ENCODE measurements around the gene NAA40. TPM values are rescaled to one million over a fixed set of nuclear protein-coding genes. Genes with fewer than 3 reads are reported as not detected.

Gene NAA40
- total and polyA plus RNA-seq, 2 of the 13 experiments (the other 11 are each of a cell fraction or from before 2014, with no cell fraction given), result 11.1 to 17.9 TPM

- TF ChIP-seq CTCF (CRISPR knock-in tag; IDR thresholded peaks at IDR 0.05) (no peak; the same call in 1 of the 2 replicates), GABPA (IDR thresholded peaks at IDR 0.05; ENCODE audit: low read depth, low read length) (no peak), GABPA (CRISPR knock-in tag; IDR thresholded peaks at IDR 0.05; ENCODE audit: low read depth) (peak; percentile 63), NFIC (IDR thresholded peaks at IDR 0.05; ENCODE audit: low read length) (no peak), RNF2 (conservative IDR thresholded peaks at IDR 0.05; ENCODE audit: low read depth) (no peak), ASH2L (IDR thresholded peaks at IDR 0.05; ENCODE audit: insufficient read length, low read depth, low read length) (no peak), MIER3 (CRISPR knock-in tag; IDR thresholded peaks at IDR 0.05; ENCODE audit: borderline replicate concordance) (peak; percentile 54; the same call in 1 of the 2 replicates), MIER2 (CRISPR knock-in tag; IDR thresholded peaks at IDR 0.05) (no peak), ZNF282 (IDR thresholded peaks at IDR 0.05; ENCODE audit: partially characterized antibody) (no peak), XRCC5 (optimal IDR thresholded peaks at IDR 0.05; ENCODE audit: low read length) (no peak), CREB3 (CRISPR knock-in tag; IDR thresholded peaks at IDR 0.05) (no peak), ZNF670 (CRISPR knock-in tag; IDR thresholded peaks at IDR 0.05; ENCODE audit: borderline replicate concordance) (no peak), ZBED4 (CRISPR knock-in tag; IDR thresholded peaks at IDR 0.05; ENCODE audit: borderline replicate concordance) (0 out of 2 replicates have a peak, but pooled peaks have one; percentile 33), ZNF766 (CRISPR knock-in tag; IDR thresholded peaks at IDR 0.05; ENCODE audit: borderline replicate concordance) (no peak), BRF2 (CRISPR knock-in tag; IDR thresholded peaks at IDR 0.05) (no peak), ZNF510 (CRISPR knock-in tag; IDR thresholded peaks at IDR 0.05; ENCODE audit: low read depth) (no peak; the same call in 1 of the 2 replicates), SRSF1 (optimal IDR thresholded peaks at IDR 0.05; ENCODE audit: low read depth, low read length) (peak; percentile 92), ZSCAN12 (CRISPR knock-in tag; IDR thresholded peaks at IDR 0.05) (no peak), KDM4B (CRISPR knock-in tag; IDR thresholded peaks at IDR 0.05) (0 out of 2 replicates have a peak, but pooled peaks have one; percentile 24), RNF219 (CRISPR knock-in tag; IDR thresholded peaks at IDR 0.05) (no peak)
Observed at GRCh38 chr11:63919267-63920125, 19.3 kb upstream of the NAA40 start (continued).
